IPS-18a (cell line): Measurements from ENCODE around the gene PIAS2.

ENCODE experiments used
- H3K27ac ChIP-seq: one replicate; pipeline ENCODE4 v1.5.1; 2013; ENCODE audit warnings: low read length
- H3K27me3 ChIP-seq: one replicate; pipeline ENCODE4 v1.6.1; 2013; ENCODE audit warnings: mild to moderate bottlenecking, low read length; ENCODE audit not compliant: control insufficient read depth, insufficient read depth
- H3K36me3 ChIP-seq: one replicate; pipeline ENCODE4 v1.6.1; 2013; ENCODE audit warnings: low read depth, low read length; ENCODE audit not compliant: control insufficient read depth
- H3K4me1 ChIP-seq: one replicate; pipeline ENCODE4 v1.6.1; 2013; ENCODE audit warnings: low read depth, low read length; ENCODE audit not compliant: control insufficient read depth
- H3K4me3 ChIP-seq: one replicate; pipeline ENCODE4 v1.5.1; 2013; ENCODE audit warnings: low read length
- H3K9ac ChIP-seq: one replicate; pipeline ENCODE4 v1.6.1; 2013; ENCODE audit warnings: mild to moderate bottlenecking, low read length, moderate library complexity
- H3K9me3 ChIP-seq: one replicate; pipeline ENCODE4 v1.6.1; 2013; ENCODE audit warnings: low read depth, low read length; ENCODE audit not compliant: control insufficient read depth

Gene PIAS2

DNA sequence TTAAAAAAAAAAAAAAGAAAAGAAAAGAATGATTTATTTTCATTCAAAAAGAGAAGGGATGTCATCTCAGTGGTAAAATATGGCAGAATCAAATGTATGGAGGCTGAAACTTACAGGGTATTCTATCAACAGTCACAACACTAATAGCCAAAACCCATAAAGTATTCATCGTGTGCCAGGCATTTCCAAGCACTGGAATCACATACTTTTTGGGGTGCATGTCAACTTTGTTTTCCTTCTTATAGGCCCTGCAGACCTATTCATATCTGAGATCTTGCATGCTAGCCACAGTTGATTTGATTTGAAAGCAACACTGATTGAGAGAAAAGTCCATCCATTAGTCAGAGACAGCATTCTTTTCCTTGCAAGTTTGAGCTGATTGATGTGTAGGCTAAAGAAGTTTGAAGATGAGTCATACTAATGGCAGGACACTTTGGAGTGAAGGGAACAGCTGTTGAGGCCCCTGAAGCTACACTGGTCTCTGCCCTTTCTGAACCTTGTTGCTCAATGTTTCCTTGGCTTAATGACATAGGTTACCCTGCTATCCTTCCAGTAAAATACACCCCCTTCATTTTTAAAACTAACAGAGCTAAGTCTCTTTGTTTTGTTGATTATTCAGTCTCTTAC, 22.1 kb upstream of the PIAS2 start:
- Histone ChIP-seq H3K9ac (no peak overlapping the region), H3K9me3 (no peaks in the 10 kb centered on the region), H3K4me3 (no peak overlapping the region)

DNA sequence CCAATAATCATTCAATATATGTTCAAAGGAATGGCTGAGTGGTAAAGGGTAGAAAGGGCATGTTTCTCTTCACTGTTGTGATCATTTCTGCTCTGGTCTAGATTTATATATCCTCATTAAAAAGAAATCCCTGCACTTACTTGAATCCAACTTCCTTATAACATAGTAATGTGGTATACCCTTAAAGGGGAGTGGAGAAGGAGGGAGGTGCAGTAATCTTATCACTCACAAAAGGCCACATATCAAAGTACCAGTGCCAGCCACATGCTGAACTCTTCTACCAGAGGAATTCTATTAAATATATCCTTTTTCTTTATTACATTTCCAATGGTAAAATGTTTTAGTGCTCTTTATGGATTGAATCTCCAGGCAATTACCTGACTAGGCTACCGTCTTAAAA, 3.3 kb upstream of the PIAS2 start:
- Histone ChIP-seq H3K27ac (no peak overlapping the region), H3K36me3 (no peaks in the 10 kb centered on the region), H3K4me3 (no peak overlapping the region), H3K9ac (no peak overlapping the region), H3K9me3 (no peaks in the 10 kb centered on the region), H3K27me3 (no peaks in the 10 kb centered on the region), H3K4me1 (peaks cover 11% of the 10 kb centered on the region)

More for the DNA sequence above, 22.1 kb upstream of the PIAS2 start:
- no peaks in the 10 kb centered on the region for H3K4me1 ChIP-seq
- H3K27ac ChIP-seq, result no peak overlapping the region
- no peaks in the 10 kb centered on the region for H3K27me3 ChIP-seq
- H3K36me3 ChIP-seq, result no peaks in the 10 kb centered on the region

- H3K9ac ChIP-seq, result no peak overlapping the region
- no peaks in the 10 kb centered on the region for H3K36me3 ChIP-seq
- H3K4me3 ChIP-seq, result no peak overlapping the region
- peaks cover 17% of the 10 kb centered on the region for H3K4me1 ChIP-seq
- H3K9me3 ChIP-seq, result no peaks in the 10 kb centered on the region
- H3K27ac ChIP-seq, result no peak overlapping the region
- H3K27me3 ChIP-seq, result no peaks in the 10 kb centered on the region
Measured at GRCh38 chr18:46920067-46920466, 2.8 kb upstream of the PIAS2 start.

DNA sequence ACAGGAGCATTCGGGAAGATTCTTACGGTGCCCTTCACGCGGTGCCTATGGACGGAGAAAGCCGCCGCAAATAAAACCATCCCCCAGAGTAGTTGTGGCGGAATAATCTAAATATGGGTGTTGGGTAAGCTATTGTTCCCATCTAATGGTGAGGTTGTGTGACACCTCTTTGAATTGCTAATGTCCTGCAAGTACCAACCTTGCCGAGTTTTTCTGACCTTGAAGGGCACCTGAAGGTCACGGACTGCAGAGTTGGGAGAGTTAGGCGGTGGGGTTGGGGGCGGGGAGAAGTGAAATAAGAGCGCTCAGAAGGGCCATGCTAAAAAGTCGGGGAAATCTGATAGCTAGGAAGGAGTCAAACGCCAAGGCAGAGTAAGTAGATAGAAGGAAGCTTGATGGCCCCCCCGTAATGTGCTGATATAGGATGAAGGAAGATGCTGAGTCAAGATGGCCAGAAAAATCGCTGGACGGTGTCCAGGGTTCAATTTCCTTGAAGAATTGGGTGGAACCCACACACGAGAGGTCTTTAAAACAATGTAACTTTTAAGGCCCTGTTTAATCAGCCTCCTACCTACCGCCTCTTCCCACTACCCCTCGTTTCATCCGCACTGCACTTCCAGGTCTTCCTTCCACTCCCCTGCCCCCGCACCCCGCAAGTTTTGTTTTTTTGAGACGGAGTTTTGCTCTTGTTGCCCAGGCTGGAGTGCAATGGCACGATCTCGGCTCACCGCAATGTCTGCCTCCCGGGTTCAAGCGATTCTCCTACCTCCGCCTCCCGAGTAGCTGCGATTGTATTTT, 695 bp upstream of the PIAS2 start:
- H3K27ac ChIP-seq, result peak overlapping the region; percentile 33
- H3K9ac ChIP-seq, result peak overlapping the region; percentile 89
- H3K4me1 ChIP-seq, result peaks cover 38% of the 10 kb centered on the region
- H3K36me3 ChIP-seq, result no peaks in the 10 kb centered on the region
- no peaks in the 10 kb centered on the region for H3K9me3 ChIP-seq
- H3K4me3 ChIP-seq, result peak overlapping the region; percentile 97
- H3K27me3 ChIP-seq, result no peaks in the 10 kb centered on the region

DNA sequence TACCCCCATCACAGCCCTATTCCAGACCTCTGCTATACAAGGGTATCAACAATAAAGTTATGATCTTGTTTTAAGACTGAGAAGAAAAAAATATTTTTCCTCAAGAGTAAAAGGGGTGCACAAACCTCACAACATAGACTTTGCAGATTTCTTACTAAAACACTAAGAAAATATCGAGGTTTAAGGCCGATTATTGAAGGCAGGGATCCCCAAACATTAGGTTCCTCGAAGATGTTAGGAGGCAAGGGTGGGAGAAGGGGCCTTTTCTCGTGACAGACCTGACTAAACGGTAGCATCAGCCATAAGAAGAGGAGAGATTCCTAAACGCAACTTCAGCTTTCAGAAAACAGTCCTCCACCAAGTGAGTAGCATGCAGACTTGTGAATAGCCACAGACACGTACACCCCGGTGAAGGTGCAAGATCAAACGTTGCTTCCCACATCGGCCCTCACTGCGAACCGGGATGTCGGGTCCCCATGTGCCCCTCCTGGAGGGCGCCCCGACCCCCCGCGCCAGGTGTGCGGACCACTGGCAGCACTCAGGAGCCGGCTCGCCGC, 678 bp downstream of the PIAS2 start:
- peak overlapping the region; percentile 68 for H3K27ac ChIP-seq
- H3K4me1 ChIP-seq, result peaks cover 42% of the 10 kb centered on the region
- H3K27me3 ChIP-seq, result no peaks in the 10 kb centered on the region
- no peaks in the 10 kb centered on the region for H3K36me3 ChIP-seq
- H3K4me3 ChIP-seq, result peak overlapping the region; percentile 97
- H3K9ac ChIP-seq, result peak overlapping the region; percentile 89
- no peaks in the 10 kb centered on the region for H3K9me3 ChIP-seq

- Histone ChIP-seq H3K9ac (peak overlapping the region; percentile 89), H3K4me3 (peak overlapping the region; percentile 97), H3K27ac (no peak overlapping the region), H3K4me1 (peaks cover 42% of the 10 kb centered on the region), H3K27me3 (no peaks in the 10 kb centered on the region), H3K9me3 (no peaks in the 10 kb centered on the region), H3K36me3 (no peaks in the 10 kb centered on the region)
Measured at GRCh38 chr18:46915800-46916550, 1.3 kb downstream of the PIAS2 start.

- Histone ChIP-seq H3K27ac (no peak overlapping the region), H3K9ac (no peak overlapping the region), H3K4me1 (peaks cover 38% of the 10 kb centered on the region), H3K9me3 (no peaks in the 10 kb centered on the region), H3K27me3 (no peaks in the 10 kb centered on the region), H3K36me3 (no peaks in the 10 kb centered on the region), H3K4me3 (no peak overlapping the region)
Measured at GRCh38 chr18:46910856-46911255, 6.5 kb downstream of the PIAS2 start.

DNA sequence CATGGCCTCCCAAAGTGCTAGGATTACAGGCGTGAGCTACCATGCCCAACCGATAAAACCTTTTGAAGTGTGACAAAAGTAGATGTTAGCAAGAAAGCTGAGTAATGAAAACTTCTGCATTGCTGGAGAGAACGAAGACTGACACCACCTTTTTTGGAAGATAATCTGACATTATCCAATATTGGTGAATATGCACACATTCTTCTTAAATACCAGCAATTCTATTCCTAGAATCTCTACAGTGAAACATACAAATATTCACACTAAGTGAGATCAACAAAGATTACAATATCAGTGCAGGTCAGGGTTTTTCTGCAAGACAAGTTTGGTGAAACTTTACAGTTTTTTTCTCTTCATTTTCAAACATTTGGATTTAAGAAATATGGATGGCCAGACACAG, 7.8 kb downstream of the PIAS2 start:
- H3K4me3 ChIP-seq, result no peak overlapping the region

DNA sequence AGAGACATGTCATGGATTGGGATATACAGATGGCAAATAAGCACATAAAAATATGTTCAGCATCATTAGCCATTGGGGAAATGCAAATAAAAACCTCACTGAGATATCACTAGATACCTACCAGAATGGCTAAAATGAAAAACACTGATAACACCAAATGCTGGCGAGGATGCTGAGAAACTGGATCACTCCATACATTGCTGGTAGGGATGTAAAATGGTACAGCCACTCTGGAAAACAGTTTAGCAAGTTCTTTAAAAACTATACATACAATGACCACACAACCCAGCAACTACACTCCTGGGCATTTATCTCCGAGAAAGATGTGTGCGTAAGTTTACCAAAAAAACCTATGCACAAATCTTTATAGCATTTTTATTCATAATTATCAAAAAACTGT, 13.9 kb downstream of the PIAS2 start:
- Histone ChIP-seq H3K27me3 (no peaks in the 10 kb centered on the region), H3K9ac (no peak overlapping the region), H3K36me3 (peaks cover 4% of the 10 kb centered on the region), H3K27ac (no peak overlapping the region), H3K4me1 (peaks cover 12% of the 10 kb centered on the region), H3K9me3 (no peaks in the 10 kb centered on the region), H3K4me3 (no peak overlapping the region)

More for the DNA sequence above, 7.8 kb downstream of the PIAS2 start:
- Histone ChIP-seq H3K36me3 (no peaks in the 10 kb centered on the region), H3K9ac (no peak overlapping the region), H3K4me1 (peaks cover 25% of the 10 kb centered on the region), H3K27ac (no peak overlapping the region), H3K9me3 (no peaks in the 10 kb centered on the region), H3K27me3 (no peaks in the 10 kb centered on the region)

GRCh38 chr18:46899274-46899948, 17.9 kb downstream of the PIAS2 start:
- Histone ChIP-seq H3K4me3 (no peak overlapping the region), H3K27me3 (no peaks in the 10 kb centered on the region), H3K9me3 (no peaks in the 10 kb centered on the region), H3K4me1 (peaks cover 16% of the 10 kb centered on the region), H3K36me3 (peaks cover 4% of the 10 kb centered on the region), H3K27ac (peak overlapping the region; percentile 35), H3K9ac (no peak overlapping the region)

- Histone ChIP-seq H3K36me3 (peaks cover 16% of the 10 kb centered on the region), H3K27ac (no peak overlapping the region), H3K9me3 (peaks cover 15% of the 10 kb centered on the region), H3K27me3 (no peaks in the 10 kb centered on the region), H3K4me3 (no peak overlapping the region), H3K9ac (no peak overlapping the region), H3K4me1 (peaks cover 9% of the 10 kb centered on the region)
Measured at GRCh38 chr18:46894124-46894523, 23.2 kb downstream of the PIAS2 start.
